Mononuclear cell (primary cell): Measurements from ENCODE around the gene VPS8. TPM values are rescaled to one million over a fixed set of nuclear protein-coding genes. Genes with fewer than 3 reads are reported as not detected.

Source experiments
- H3K27me3 ChIP-seq: 2 replicates; pipeline ENCODE4 v1.6.0; 2011; ENCODE audit warnings: low read length, control low read depth; ENCODE audit not compliant: insufficient read depth
- H3K4me1 ChIP-seq: 2 replicates; pipeline ENCODE4 v1.5.1; 2011; ENCODE audit warnings: mild to moderate bottlenecking, low read length, control low read depth; ENCODE audit not compliant: insufficient read depth
- H3K4me3 ChIP-seq: 2 replicates; pipeline ENCODE4 v1.5.1; 2011; ENCODE audit warnings: mild to moderate bottlenecking, low read length, moderate library complexity
- H3K9me3 ChIP-seq: 2 replicates; pipeline ENCODE4 v1.5.1; 2011; ENCODE audit warnings: low read depth, mild to moderate bottlenecking, control low read depth, low read length
- total RNA-seq: library from RNA; depleted of rRNA; stranded (reverse); fragments of >200 nt; gene quantifications from one replicate; pipeline ENCODE4 v1.2.3, GENCODE V29; 2012

VPS8 gene
- total RNA-seq, 1 donor: 93.7 TPM

DNA sequence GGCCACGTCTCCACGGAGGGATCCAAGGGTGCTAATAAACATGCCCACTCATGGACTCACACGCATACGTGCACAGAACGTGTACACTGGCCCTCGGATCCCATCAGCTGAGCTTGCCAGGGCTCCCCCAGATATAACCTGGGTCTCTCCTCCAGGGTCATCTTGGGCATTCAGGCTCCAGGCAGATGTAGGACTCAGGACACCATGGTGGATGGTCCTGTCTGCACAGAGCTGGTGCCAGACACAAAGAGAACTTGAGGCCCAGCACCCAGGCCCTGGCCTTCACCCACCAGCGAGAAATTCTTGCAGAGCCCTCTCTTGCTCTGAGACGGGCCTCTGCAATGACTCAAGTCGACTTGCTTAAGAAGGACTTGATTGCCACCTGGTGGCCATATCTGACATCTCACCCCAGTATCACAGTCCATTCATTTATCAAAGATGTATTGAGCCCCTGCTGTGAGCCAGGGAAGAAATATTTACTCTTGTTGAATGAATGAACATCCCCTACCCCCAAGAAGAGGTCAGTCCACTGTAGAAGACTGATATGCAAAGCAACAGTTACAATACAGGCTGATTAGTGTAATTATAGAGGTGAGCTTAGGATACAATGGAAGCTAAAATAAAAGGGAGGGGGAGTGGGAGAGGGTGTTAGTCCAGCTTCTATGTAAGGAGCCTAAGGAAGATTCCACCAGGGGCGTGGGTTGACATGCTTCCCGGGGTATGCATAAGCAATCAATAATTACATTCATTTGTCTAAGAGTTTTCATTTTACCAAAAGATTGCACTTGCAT is 34.2 kb upstream of the VPS8 start:
- H3K4me3 ChIP-seq: no peak overlapping the region
- no peaks in the 10 kb centered on the region for H3K27me3 ChIP-seq
- no peaks in the 10 kb centered on the region for H3K9me3 ChIP-seq
- no peaks in the 10 kb centered on the region for H3K4me1 ChIP-seq

DNA sequence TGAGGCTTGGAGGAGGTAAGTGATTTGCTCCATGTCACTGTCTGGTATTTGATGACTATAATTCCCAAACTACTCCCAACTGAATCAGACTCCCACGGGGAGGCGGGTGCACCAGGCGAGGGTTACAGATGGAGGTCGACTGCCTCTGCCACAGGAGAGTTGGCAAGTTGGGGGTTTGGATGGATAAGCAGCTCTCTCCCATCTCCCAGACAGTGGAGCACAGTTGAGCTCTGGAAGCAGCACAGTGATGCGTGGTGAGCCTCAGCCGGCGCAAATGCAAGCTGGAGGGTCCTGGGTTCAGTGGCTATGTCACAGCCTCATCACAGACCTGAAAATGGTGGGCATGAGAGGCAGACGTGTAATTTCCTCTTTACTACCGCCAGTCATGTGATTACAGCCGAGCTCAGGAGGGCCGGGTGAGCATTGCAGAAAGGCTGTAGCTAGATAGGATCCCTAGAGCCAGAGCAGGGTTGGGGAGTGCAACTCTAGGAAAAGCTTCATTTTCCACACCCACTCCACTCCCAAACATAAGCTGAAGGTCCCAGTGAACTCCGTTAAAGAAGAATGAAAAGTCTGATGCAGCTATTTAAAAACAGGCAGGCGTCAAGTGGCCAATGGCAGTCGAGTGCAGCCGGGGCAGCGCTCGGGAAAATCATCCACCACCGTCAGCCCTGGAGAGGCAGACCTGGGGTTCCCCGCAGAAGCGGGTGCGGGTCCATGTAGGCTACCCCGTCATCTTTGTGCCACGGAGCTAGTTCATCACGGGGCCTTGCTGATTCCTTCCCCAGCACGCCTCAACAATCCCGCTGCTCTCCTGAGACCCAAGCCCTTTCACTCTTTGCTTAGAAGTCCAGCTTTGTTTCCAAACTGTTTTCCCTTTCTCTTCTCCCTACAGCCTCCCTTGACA is 33.3 kb upstream of the VPS8 start:
- Histone ChIP-seq H3K27me3 (no peaks in the 10 kb centered on the region), H3K4me1 (no peaks in the 10 kb centered on the region), H3K4me3 (no peak overlapping the region), H3K9me3 (no peaks in the 10 kb centered on the region)

GRCh38 chr3:184780981-184781515 is 30.9 kb upstream of the VPS8 start:
- H3K9me3 ChIP-seq: no peaks in the 10 kb centered on the region
- H3K27me3 ChIP-seq: no peaks in the 10 kb centered on the region
- H3K4me3 ChIP-seq: no peak overlapping the region
- H3K4me1 ChIP-seq: peaks cover 17% of the 10 kb centered on the region

- no peaks in the 10 kb centered on the region for H3K27me3 ChIP-seq
- no peaks in the 10 kb centered on the region for H3K9me3 ChIP-seq
- H3K4me1 ChIP-seq: peaks cover 24% of the 10 kb centered on the region
- no peak overlapping the region for H3K4me3 ChIP-seq
Observed at GRCh38 chr3:184781801-184782200, 30.2 kb upstream of the VPS8 start.

DNA sequence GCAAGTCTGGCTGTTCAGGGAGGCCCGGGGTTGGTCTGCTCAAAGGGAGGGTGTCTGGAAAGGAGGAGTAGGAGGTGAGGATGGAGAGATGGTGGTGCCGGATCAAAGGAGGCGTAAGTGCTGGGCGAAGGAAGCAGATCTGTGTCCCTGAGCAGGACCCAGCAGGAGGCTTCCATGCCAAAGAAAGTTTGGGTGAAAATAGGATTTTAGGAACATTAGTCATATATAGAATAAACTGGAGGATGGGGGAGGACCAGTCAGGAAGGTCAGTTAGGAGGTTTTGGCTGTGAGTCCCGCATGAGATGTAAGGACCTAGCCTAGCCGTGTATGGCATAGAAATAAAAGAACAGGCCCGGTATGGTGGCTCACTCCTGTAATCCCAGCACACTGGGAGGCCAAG is 28.6 kb upstream of the VPS8 start:
- no peaks in the 10 kb centered on the region for H3K27me3 ChIP-seq
- no peak overlapping the region for H3K4me3 ChIP-seq
- peaks cover 39% of the 10 kb centered on the region for H3K4me1 ChIP-seq
- H3K9me3 ChIP-seq: no peaks in the 10 kb centered on the region

- no peaks in the 10 kb centered on the region for H3K9me3 ChIP-seq
- no peak overlapping the region for H3K4me3 ChIP-seq
- no peaks in the 10 kb centered on the region for H3K27me3 ChIP-seq
- peaks cover 49% of the 10 kb centered on the region for H3K4me1 ChIP-seq
Observed at GRCh38 chr3:184784731-184785500, 27.1 kb upstream of the VPS8 start.

- H3K4me3 ChIP-seq: no peak overlapping the region
- no peaks in the 10 kb centered on the region for H3K27me3 ChIP-seq
- H3K4me1 ChIP-seq: peaks cover 49% of the 10 kb centered on the region
- H3K9me3 ChIP-seq: no peaks in the 10 kb centered on the region
Observed at GRCh38 chr3:184785890-184786279, 26.1 kb upstream of the VPS8 start.

DNA sequence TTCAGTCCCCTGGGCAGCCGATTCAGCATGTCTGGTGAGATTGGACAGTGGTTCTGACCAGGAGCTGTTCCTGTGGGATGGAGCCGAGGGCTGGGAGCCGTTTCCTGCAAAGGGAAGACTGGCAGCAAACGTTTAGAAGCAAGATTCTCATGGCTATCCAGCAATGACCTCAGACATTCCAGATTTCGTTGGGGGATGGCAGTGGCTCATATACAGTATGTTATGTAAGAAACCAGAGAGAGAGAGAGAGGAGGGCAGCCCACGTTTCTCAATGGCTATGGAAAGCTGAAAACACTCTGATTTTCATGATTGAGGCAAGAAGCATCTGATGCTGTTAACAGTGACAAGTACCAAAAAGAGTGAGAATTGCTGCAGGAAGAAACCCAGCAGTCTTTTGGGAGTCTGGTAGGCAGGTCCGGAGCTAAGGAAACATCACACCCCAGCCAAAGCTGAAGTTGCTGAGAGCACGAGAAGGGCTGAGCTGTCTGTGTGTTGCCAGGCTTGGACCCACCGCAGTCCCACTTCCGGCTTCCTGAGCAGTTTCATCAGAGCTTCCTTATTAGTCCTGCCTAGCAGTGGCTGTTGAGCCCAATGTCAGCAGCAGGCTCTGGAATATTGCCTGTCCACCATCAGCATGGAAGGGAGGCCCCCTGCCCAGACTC is 25.6 kb upstream of the VPS8 start:
- H3K4me3 ChIP-seq: no peak overlapping the region
- H3K4me1 ChIP-seq: peaks cover 49% of the 10 kb centered on the region
- H3K27me3 ChIP-seq: no peaks in the 10 kb centered on the region
- no peaks in the 10 kb centered on the region for H3K9me3 ChIP-seq

DNA sequence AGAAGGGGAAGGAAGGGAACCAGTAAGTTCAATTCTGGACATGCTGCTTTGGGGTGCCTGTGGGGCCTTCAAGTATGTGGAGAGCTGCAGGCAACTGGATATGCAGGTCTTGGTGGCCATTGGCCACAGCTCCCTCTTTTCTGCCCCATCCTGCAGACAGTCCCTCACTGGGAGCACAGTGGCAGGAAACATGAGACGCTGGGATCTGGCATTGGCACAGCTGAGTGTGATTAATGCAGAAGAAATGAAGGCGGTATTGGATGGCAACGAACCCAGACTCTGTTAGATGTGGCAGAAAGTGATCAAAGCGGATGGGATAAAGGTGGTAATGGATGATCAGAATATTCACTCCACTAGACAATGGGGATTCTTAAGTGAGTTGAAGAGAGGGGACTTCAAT is 23.2 kb upstream of the VPS8 start:
- H3K4me1 ChIP-seq: peaks cover 49% of the 10 kb centered on the region
- no peaks in the 10 kb centered on the region for H3K27me3 ChIP-seq
- H3K4me3 ChIP-seq: no peak overlapping the region
- H3K9me3 ChIP-seq: no peaks in the 10 kb centered on the region

GRCh38 chr3:184789314-184789998 is 22.5 kb upstream of the VPS8 start:
- no peak overlapping the region for H3K4me3 ChIP-seq
- H3K4me1 ChIP-seq: peaks cover 48% of the 10 kb centered on the region
- no peaks in the 10 kb centered on the region for H3K9me3 ChIP-seq
- no peaks in the 10 kb centered on the region for H3K27me3 ChIP-seq

DNA sequence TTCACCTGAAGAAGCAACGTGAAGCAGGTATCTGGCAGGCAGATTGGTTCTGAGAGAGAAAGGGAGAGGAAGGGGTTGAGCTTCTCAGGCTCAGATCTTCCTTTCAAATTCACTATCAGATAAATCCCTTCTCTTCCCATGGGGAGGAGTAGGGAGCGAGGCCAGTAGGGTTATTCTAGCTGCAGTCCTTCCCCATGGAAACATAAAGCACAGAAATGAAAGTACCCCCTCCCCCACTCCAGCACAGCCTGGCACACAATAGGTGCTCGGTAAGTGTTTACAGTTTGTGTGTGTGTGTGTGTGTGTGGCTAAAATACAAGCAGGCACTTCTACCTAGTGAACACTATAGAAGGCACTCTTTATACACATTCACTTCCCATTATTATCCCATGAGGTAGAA is 20.8 kb upstream of the VPS8 start:
- H3K27me3 ChIP-seq: no peaks in the 10 kb centered on the region
- no peak overlapping the region for H3K4me3 ChIP-seq
- H3K4me1 ChIP-seq: peaks cover 42% of the 10 kb centered on the region
- H3K9me3 ChIP-seq: no peaks in the 10 kb centered on the region

GRCh38 chr3:184795522-184796190 is 16.3 kb upstream of the VPS8 start:
- Histone ChIP-seq H3K4me3 (no peak overlapping the region), H3K4me1 (peaks cover 14% of the 10 kb centered on the region), H3K27me3 (peaks cover 16% of the 10 kb centered on the region), H3K9me3 (no peaks in the 10 kb centered on the region)

DNA sequence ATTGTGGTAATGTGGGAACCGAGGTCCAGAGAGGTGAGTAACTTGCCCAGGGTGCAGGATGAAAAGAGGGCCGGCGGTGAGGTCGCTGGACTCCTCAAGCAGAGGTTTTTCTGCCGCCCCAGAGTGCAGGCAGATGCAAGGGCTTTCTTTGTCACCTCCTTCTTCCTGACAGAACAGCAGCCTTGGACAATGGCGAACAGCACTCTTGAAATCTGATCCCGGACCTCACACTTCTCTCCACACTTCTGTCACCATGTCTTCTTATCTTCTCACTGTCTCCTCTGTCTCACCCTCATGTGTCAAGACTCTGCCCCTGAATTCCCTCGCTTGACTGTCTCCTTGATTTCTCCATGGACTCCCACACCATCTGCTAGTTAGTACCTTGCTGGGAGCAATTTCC is 15.4 kb upstream of the VPS8 start:
- Histone ChIP-seq H3K9me3 (no peaks in the 10 kb centered on the region), H3K27me3 (peaks cover 16% of the 10 kb centered on the region), H3K4me3 (no peak overlapping the region), H3K4me1 (peaks cover 14% of the 10 kb centered on the region)
